CD4-positive, alpha-beta T cell treated with Interleukin-6 for 4 hours (primary cell): ENCODE data around the gene GRID1.

ENCODE experiments used
- DNase-seq: peaks from one replicate; pipeline ENCODE4 v3.0.0-alpha.2; 2020; ENCODE audit warnings: mixed read lengths

GRID1 gene

DNA sequence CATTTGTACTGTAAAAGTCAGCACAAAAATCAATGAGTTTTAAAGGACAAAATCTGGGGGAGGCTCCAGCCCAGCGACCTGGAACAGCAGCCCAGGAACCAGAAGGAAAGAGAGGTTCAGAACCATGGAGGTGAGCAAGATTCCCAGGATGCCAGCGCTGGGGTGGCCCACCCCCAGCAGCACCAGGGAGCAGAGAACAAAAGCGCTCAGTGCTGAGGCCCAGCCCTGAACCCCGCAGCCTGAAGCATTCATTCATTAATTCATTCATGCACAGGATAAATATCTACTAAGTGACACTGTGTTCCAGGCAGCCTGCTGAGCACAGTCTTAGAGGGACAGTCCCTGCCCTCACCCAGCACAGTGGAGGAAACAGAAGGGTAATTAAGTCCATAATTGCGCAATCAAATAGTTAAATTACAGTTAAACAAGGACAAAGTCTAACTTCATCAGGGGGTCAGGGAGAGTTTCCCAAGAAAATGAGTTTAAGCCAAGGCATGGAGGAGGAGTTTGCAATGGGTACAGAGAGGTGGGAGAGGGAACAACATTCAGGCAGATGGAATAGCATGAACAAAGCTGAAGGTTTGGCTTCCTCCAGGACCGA, 202.3 kb downstream of the GRID1 start:
- DNase-seq: no peak

DNA sequence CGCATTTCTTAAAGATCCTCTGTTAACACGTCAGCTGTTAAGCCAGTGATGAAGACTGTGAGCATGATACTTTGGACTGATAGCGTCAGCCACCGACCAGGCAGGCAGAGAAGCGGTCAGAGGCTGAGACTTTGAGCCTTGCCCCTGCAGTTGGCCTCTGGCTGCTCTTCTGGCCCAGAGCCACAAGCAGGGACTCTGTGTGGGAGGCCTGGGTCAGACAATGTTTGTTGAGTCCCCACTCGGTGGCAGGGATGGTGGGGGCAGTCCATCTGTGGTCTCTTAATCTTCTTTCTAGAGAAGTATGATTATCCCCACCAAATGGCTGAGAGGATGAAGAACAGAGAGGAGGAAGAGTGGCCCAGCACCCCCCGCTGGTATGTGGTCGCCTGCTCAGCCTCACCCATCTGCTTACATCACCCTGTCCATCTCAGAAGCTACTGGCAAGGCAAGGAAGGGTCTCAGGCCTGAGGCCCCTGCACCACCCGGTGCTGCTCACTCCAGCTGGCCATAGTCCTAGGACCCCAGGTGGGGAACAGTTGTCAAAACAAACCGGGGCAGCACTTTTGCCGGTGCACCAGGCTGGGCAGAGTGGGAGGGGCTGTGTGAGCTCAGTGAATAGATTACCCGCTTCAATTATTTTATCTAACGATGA, 202.9 kb downstream of the GRID1 start:
- DNase-seq: no peak

- DNase-seq: no peak
Observed at GRCh38 chr10:86162696-86163400, 203.7 kb downstream of the GRID1 start.

- DNase-seq: no peak
Observed at GRCh38 chr10:86162036-86162435, 204.6 kb downstream of the GRID1 start.

DNA sequence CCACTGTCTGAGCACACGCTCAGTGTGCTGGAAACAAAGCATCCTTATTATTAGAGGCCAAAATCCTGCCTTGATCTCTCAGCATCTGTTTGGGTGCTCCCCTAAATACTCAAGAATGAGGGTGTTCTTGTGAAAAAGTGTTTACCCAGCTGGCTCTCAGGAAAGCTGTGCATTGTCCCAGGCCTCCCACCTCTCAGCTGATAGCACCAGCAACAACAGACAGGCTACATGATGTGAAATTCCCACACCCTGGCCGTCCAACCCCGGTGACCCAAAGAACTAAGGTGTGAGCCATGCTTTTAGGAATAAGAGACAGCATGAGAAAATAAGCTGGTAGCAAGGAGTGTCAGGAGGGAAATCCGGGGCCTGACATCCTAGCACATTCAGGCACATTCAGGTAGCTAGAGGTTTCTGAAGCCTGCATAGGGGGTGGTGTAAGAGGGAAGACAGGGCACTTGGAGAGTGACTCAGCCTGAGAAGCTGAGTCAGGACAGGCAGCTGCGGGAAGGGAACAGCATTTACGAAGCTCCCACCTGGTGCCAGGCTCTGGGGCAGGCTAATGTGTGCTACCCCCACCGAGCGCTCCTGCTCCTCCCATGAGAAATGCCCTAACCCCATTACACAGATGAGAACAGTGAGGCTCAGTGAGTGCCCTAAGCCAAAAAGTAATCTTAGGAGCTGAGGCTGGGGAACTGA, 205.6 kb downstream of the GRID1 start:
- no peak for DNase-seq

GRCh38 chr10:86159797-86160196, 206.8 kb downstream of the GRID1 start:
- no peak for DNase-seq

DNA sequence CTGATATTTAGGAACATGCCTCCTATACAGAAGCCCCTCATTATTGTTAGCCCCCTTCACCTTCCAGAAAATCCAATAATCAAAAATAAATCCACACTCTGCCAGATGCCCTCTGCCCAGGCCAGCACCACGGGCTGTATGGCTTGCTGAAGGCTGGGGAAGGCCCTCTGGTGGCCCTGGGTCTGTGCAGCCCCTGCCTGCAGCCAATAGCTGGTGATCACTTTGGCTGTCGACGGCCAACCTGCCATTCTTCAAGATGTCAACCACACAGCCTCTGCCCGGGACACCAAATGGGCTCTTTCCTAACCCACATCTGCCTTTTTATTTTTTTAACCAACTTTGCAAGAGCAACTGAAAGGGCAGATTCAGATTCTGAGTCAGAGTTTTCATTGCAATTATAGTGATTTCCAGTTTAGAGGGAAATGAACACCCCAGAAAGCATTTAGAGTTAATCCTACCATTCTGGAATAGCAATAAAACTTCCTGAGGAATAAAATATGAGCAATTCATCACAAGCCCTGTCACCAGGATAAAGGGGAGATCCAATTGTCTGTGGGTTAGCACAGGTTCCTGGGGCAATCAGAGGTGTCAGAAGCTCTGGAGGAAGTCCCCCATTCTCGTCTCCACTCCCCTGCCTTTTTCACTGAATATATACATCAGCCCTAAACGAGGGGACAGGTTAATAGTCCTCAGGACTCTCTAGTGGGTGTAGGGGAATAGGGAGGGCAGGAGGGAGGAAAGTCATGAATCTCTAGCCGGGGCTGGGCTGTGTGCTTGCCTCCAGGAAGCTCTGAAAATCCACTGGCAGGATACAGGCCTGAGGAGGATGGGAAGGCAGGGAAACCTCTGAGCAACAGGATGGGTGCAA, 211.3 kb downstream of the GRID1 start:
- DNase-seq: no peak

- no peak for DNase-seq
Observed at GRCh38 chr10:86153751-86154150, 212.8 kb downstream of the GRID1 start.

GRCh38 chr10:86152911-86153310, 213.7 kb downstream of the GRID1 start:
- no peak for DNase-seq

DNA sequence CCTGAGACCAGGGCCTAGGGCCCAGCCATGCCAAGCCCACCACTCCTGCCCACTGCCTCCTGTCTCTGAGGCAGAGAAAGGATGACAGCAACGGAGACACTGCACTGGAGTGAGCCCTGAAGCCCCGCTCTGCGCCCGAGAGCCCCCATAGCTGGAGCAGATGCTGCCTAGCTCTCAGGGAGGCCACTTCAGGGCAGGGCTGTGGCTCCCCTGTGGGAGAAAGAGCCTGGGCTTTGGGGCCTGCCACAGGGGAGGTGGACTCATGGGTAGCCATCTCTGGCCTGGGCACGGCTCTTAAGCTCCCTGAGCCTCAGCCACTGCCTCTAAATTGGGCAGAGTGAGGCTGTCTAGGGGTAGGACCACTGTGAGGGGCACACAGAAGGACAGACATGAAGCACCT, 214.2 kb downstream of the GRID1 start:
- DNase-seq: no peak

GRCh38 chr10:86151613-86152012, 215.0 kb downstream of the GRID1 start:
- no peak for DNase-seq

DNA sequence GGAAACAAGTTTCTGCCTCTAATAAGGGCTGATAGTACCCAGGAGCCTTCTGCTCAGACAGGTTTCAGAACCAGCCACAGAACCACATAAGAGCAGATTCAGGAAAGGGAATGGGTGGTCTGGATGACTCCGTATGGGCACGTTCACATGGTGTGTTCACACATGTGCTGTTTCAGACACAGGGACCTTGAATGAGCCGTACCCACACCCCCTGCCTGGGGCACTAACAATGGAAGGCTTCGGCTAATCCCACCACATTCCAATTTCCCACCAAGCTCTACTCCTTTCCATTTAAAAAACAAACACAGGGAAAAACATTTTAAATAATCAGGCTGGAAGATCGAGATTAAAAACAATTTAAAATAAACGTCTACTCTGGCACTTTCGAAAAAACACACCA, 217.3 kb downstream of the GRID1 start:
- DNase-seq: no peak

DNA sequence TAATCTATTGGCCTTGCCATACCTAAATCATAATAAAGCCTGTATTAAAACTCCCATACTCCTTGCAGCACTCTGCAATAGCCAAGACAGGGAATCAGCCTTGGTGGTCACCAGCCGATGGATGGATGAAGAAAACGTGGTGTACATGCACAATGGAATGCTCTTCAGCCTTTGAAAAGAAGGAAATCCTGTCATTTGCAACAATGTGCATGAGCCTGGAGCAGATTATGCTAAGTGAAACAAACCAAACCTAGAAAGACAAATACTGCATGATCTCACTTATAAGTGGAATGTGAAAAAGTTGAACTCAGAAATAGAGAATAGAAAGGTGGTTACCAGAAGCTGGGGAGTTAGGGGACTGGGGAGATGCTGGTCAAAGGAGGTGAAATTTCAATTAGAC, 218.5 kb downstream of the GRID1 start:
- no peak for DNase-seq

DNA sequence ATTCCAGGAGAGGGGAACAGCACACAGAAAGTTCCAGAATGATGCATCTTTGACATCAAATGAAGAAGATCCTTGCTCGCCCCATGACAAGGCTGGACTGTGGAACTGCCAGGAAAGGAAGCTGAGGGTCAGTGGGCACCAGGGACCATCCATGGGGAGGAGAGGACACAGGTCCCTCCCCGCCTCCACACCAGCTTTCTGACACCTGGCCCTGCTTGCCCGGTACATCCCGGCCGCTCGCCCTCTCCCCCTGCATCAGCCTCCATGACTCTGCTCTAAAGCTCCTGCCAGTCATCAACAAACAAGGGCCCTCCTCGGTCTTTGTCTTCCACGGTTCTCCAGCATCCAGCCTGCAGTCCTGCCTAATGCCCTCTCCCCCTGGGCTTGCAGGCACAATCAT, 222.3 kb downstream of the GRID1 start:
- no peak for DNase-seq

- DNase-seq: no peak
Observed at GRCh38 chr10:86141896-86142295, 224.7 kb downstream of the GRID1 start.

- DNase-seq: no peak
Observed at GRCh38 chr10:86139066-86139657, 227.4 kb downstream of the GRID1 start.

- no peak for DNase-seq
Observed at GRCh38 chr10:86138551-86139065, 228.0 kb downstream of the GRID1 start.

DNA sequence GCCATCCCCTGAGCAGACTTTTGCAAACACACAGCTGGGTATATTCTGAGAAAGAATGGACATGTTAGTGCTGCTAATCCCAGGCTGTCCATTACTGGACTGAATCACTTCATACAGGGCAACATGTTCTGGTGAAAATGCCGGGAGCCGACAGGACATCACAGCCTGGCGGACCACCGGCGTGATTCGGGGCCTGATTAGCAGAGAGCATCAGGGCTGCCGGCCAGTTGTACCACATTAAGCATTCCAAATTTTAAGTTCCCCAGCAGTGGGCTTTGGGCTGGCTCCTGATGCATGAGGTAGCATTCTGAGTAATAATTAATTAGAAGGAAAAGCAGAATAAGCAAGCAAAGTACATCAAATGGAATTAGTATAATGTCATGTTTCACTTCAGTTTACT, 229.0 kb downstream of the GRID1 start:
- DNase-seq: no peak

GRCh38 chr10:86136934-86137333, 229.7 kb downstream of the GRID1 start:
- no peak for DNase-seq

GRCh38 chr10:86135191-86135590, 231.4 kb downstream of the GRID1 start:
- DNase-seq: no peak

DNA sequence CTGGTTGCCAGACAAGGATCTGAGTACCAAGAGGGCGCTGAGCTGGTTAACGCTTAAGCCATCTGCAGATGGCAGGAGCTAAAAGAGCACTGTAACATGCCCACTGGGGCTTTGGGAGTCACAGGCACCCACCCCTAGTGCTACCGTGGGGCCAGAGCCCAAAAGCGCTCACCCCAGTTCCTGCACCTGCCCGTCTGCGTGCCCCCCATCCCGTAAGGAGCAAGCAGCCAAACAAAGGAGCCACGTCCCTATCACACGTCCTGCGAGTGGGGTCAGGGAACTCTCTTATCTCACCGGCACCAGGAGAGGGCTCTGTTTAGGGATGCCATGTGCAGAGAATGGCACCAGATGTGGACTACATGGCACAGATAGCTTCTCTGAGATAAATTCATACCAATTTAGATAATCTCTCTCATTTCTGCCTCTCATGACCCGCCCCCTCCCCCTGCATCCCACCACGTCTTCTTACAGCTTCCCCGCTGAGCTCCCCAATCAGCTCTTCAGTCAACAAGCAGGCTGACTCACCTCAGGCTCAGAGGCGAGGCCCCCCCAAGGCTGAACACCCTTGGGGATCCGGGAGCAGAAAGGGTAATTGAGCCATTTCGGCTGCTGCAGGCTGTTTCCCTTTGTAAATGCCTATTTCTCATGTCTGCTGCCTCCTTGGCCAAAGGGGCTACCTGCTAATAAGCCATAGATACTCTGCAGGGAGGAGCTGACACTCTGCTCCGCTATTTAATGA, 235.7 kb downstream of the GRID1 start:
- DNase-seq: no peak
